Activated T-cell treated with anti-CD3 and anti-CD28 coated beads for 1 hour (primary cell): ENCODE data around the gene WAS.
"Not testable (repeated sequence)": the region's sequence is repeated elsewhere in the genome, so short reads cannot be mapped to it uniquely, and the experiment has no call there.

Source experiments
- DNase-seq: peaks from one replicate; pipeline ENCODE4 v3.0.0-alpha.2; 2020; ENCODE audit warnings: low read depth

WAS gene

GRCh38 chrX:48685416-48685815 is 1.8 kb downstream of the WAS start:
- no peak for DNase-seq

- no peak for DNase-seq
Measured at GRCh38 chrX:48688531-48689150, 5.0 kb downstream of the WAS start.

- DNase-seq: no peak
Measured at GRCh38 chrX:48689208-48689920, 5.8 kb downstream of the WAS start.

- not testable (repeated sequence) for DNase-seq
Measured at GRCh38 chrX:48691746-48692145, 8.1 kb downstream of the WAS start.

- no peak for DNase-seq
Measured at GRCh38 chrX:48694776-48695533, 11.4 kb downstream of the WAS start.

- no peak for DNase-seq
Measured at GRCh38 chrX:48695534-48695896, 11.9 kb downstream of the WAS start.

GRCh38 chrX:48695925-48696300 is 12.3 kb downstream of the WAS start:
- DNase-seq: no peak

GRCh38 chrX:48696301-48696908 is 12.8 kb downstream of the WAS start, which contains the start of gene SUV39H1:
Gene SUV39H1, plus strand, starts transcription at chrX:48696734. Its CDS starts 51 bp downstream, at chrX:48696785.
- DNase-seq: peak; percentile 73

- DNase-seq: no peak
Measured at GRCh38 chrX:48696909-48697727, 13.5 kb downstream of the WAS start.

GRCh38 chrX:48698306-48698705 is 14.7 kb downstream of the WAS start:
- no peak for DNase-seq

GRCh38 chrX:48700246-48700645 is 16.6 kb downstream of the WAS start:
- DNase-seq: no peak

- DNase-seq: no peak
Measured at GRCh38 chrX:48700951-48701653, 17.5 kb downstream of the WAS start.

- DNase-seq: no peak
Measured at GRCh38 chrX:48702032-48702431, 18.4 kb downstream of the WAS start.

GRCh38 chrX:48702716-48703115 is 19.1 kb downstream of the WAS start:
- no peak for DNase-seq

GRCh38 chrX:48703228-48703627 is 19.6 kb downstream of the WAS start:
- no peak for DNase-seq

GRCh38 chrX:48703642-48704481 is 20.3 kb downstream of the WAS start:
- DNase-seq: no peak

GRCh38 chrX:48705871-48706270 is 22.3 kb downstream of the WAS start:
- DNase-seq: no peak

GRCh38 chrX:48709522-48710112 is 26.0 kb downstream of the WAS start:
- DNase-seq: no peak

GRCh38 chrX:48711162-48711928 is 27.7 kb downstream of the WAS start:
- DNase-seq: no peak
